C4-2B (cell line): ENCODE results near the gene IFI30.

Source experiments
- H3K27ac ChIP-seq: fragments of 450-650 bp; 2 replicates; pipeline ENCODE4 v1.5.1; 2017
- CTCF ChIP-seq: fragments of 450-650 bp; conservative IDR thresholded peaks from 2 replicates; pipeline ENCODE4 v1.5.1; 2017; ENCODE audit warnings: mild to moderate bottlenecking
- ZFX ChIP-seq: fragments of 450-650 bp; IDR thresholded peaks from 2 replicates; pipeline ENCODE4 v1.6.1; 2017

The IFI30 gene

GRCh38 chr19:18198374-18198773 lies 24.8 kb downstream of the IFI30 start:
- TF ChIP-seq ZFX (no peak), CTCF (no peak)
- H3K27ac ChIP-seq = no peak overlapping the region

DNA sequence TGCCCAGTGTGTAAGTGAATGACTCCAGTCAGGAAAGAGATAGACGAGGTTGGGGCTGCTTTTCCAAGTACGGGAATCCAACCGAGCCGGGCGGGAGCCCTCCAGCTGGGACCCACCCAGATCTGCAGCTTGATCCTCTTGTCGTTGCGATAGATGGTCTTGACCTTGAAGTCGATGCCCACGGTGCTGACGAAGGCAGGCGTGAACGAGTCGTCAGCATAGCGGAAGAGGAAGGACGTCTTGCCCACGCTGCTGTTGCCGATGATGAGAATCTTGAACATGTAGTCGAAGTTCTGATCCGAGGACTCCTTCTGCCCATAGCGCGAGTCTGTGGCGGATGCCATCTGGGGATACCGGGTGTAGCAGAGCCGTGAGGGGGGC lies 28.8 kb downstream of the IFI30 start:
- peak overlapping the region; percentile 86 for H3K27ac ChIP-seq
- TF ChIP-seq CTCF = no peak
- TF ChIP-seq ZFX = no peak

GRCh38 chr19:18202778-18203407 lies 29.3 kb downstream of the IFI30 start:
- peak overlapping the region; percentile 86 for H3K27ac ChIP-seq
- TF ChIP-seq ZFX (no peak), CTCF (no peak; the same call in 1 of the 2 replicates)

- H3K27ac ChIP-seq = peak overlapping the region; percentile 86
- no peak for TF ChIP-seq CTCF
- 0 out of 2 replicates have a peak, but pooled peaks have one; percentile 26 for TF ChIP-seq ZFX
Measured at GRCh38 chr19:18203408-18203862, 29.8 kb downstream of the IFI30 start.

GRCh38 chr19:18203863-18204393 lies 30.3 kb downstream of the IFI30 start, which contains the start of gene RAB3A:
Gene RAB3A, minus strand, starts transcription at chr19:18204042. Its CDS starts 1,302 bp downstream, at chr19:18202740.
- TF ChIP-seq ZFX (no peak), CTCF (no peak)
- peak within 1 kb of the TSS; percentile 86 for H3K27ac ChIP-seq

DNA sequence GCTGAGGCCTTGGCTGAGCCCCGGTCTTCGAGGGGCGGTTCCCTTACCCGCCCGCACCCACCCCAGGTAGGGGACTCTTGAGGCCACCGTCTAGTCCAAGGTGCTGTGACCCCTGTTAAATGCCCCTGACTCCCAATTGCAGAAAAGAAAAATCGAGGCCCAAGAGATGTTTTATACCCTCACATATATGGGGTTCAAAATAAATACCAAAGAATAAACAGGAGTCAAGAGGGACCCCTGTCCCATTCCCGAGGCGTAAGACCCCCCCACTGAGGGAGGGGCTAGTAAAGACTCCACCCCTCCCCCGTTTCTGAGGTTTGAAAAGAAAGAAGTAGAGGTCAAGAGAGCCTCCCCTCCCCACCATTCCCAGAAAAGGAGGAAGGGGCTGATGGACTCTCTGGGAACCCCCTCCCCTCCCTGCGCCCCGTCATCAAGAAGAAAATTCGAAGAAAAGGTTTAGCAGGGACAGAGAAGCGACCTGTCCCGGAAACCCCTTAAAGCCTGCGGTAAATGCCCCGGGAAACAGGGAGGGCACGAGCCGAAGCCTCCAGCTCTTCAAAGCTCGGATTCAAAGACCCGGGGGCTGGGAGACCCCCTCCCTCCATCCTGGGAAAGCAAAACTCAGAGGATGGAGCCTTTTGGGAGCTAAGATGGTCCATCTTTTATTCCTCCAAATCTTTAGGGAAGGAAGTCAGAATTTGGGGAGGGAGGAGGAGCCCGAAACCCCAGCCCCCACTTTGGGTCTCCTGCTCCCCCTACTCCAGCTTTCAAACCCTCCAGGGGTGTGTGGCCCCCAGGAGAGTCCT lies 31.0 kb downstream of the IFI30 start:
- peak overlapping the region; percentile 55 for H3K27ac ChIP-seq
- TF ChIP-seq CTCF = no peak
- TF ChIP-seq ZFX = no peak
